Psoas muscle (tissue), 8 donors: ENCODE results near the gene GCNT4. TPM values are rescaled to one million over a fixed set of nuclear protein-coding genes. Genes with fewer than 3 reads are reported as not detected.
A peak's percentile ranks its signal among the peaks of the same experiment; 100 is the strongest.

Source experiments
- ATAC-seq, 4 donors: fragments of 200-7000 bp; cut with Tn5 transposase; one replicate each; pipeline ENCODE4 v1.9.1; 2020; ENCODE audit warnings: moderate library complexity in 3 of 4, mild to moderate bottlenecking in 2 of 4
- DNase-seq, 2 donors: peaks; one replicate each; pipeline ENCODE4 v3.0.0-alpha.2; 2020
- H3K27ac ChIP-seq: fragments of 200-600 bp; one replicate; pipeline ENCODE4 v1.8.0; 2022
- H3K27me3 ChIP-seq, 3 donors: fragments of 200-600 bp in 1 of 3; one replicate each; pipeline versions ENCODE4 v1.6.1 to v1.8.0; 2013 to 2022; ENCODE audit warnings: low read length in 2 of 3, mild to moderate bottlenecking in 2 of 3, moderate library complexity in 1 of 3; ENCODE audit not compliant: insufficient read depth in 3 of 3
- H3K36me3 ChIP-seq, 2 donors: fragments of 200-600 bp in 1 of 2; one replicate each; pipeline versions ENCODE4 v1.6.1 to v1.8.0; 2013 to 2022; ENCODE audit warnings: low read depth in 1 of 2, mild to moderate bottlenecking in 1 of 2, moderate library complexity in 1 of 2; ENCODE audit not compliant: insufficient read depth in 1 of 2
- H3K4me1 ChIP-seq: fragments of 200-600 bp; one replicate; pipeline ENCODE4 v1.8.0; 2022
- H3K4me3 ChIP-seq: fragments of 200-600 bp; one replicate; pipeline ENCODE4 v1.8.0; 2022; ENCODE audit warnings: mild to moderate bottlenecking
- H3K9me3 ChIP-seq: fragments of 200-600 bp; one replicate; pipeline ENCODE4 v1.8.0; 2022
- WGBS, 3 donors: extraction: QIAGEN DNeasy Blood & Tissue Kit; methylation state at CpG; one replicate each; pipeline versions ENCODE4 v1.1.6 to v1.1.7; 2013; 5-methylcytosine and 5-hydroxymethylcytosine counted together
- intact Hi-C, 2 donors: fragments of 100-400 bp; cut with DNase I; formaldehyde crosslinking; loops; one replicate each; pipeline versions ENCODE4 v1.11.0 to v1.14.2; 2022
- polyA plus RNA-seq, 3 donors: library from polyadenylated mRNA; stranded (reverse); fragments of 200-250 nt; gene quantifications; one replicate each; pipeline ENCODE4 v1.2.3, GENCODE V29; 2013
- total RNA-seq, 4 donors: library from RNA; stranded (reverse); fragmentation: NEBNext Ultra II Directional in 2 of 4; extraction: Animal tissue kit (Norgen Biotek cat#: 25700) in 2 of 4; gene quantifications; one replicate each; pipeline versions ENCODE4 v1.2.1 to v1.2.4, GENCODE V29; 2021 to 2023
- TF ChIP-seq, protein P1 (sequence below): fragments of 200-600 bp; IDR thresholded peaks from one replicate; pipeline ENCODE4 v1.8.0; 2022; ENCODE audit warnings: antibody characterized with exemption
- donor health status: healthy with polysubstance abuse.
- donor health status: DM: no; HTN: no; CAD: no; lungs with moderate emphysema.
- donor health status: Bipolar disorder and iron deficiency.
- donor health status: healthy.
- donor health status: DM: yes; HTN: yes; CAD: no.
- donor health status: DM: no; HTN: no; CAD: no.
- donor health status: DM: no; HTN: no; CAD: no.
- donor health status: DM: yes; HTN: yes; CAD: no.

The GCNT4 gene
- total and polyA plus RNA-seq, 7 donors: 0.65 to 3.5 (median 1.5) TPM

DNA sequence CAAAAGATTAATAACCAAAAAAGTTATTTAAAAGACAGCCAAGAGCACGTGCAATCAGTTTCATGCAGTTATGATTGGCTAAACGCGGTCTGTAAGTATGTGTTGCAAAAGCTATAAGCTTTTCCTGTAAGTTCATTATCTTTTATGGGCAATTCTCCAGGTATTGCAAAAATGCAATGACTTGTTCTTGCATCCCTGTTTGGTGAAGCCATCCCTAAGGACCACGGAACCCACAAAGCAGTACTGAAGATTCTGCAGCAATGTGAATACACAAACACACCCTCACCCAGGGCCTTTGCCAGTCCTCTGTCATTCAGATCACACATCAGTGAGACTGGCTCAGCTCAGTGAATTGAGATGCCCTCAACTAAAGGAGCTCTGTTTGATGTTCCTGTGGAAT is 11.4 kb downstream of the GCNT4 start:
- TF ChIP-seq, protein P1, sequence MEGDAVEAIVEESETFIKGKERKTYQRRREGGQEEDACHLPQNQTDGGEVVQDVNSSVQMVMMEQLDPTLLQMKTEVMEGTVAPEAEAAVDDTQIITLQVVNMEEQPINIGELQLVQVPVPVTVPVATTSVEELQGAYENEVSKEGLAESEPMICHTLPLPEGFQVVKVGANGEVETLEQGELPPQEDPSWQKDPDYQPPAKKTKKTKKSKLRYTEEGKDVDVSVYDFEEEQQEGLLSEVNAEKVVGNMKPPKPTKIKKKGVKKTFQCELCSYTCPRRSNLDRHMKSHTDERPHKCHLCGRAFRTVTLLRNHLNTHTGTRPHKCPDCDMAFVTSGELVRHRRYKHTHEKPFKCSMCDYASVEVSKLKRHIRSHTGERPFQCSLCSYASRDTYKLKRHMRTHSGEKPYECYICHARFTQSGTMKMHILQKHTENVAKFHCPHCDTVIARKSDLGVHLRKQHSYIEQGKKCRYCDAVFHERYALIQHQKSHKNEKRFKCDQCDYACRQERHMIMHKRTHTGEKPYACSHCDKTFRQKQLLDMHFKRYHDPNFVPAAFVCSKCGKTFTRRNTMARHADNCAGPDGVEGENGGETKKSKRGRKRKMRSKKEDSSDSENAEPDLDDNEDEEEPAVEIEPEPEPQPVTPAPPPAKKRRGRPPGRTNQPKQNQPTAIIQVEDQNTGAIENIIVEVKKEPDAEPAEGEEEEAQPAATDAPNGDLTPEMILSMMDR: no peak
- no peaks in the 10 kb centered on the region for H3K27me3 ChIP-seq
- 46 to 68% (median 67%) methylated on average over 4 of the region's 4 CpGs for WGBS, 3 donors
- no peak overlapping the region for H3K27ac ChIP-seq
- no peaks in the 10 kb centered on the region for H3K9me3 ChIP-seq
- peaks cover 0 to 8% of the 10 kb centered on the region in 2 donors for H3K36me3 ChIP-seq
- ATAC-seq: no peak
- H3K4me1 ChIP-seq: no peaks in the 10 kb centered on the region
- intact Hi-C loops: loop anchor here (10.0 kb wide), 1 partner anchor 224 kb away; no protein-coding TSS in a partner anchor
- DNase-seq: no peak
- no peak overlapping the region for H3K4me3 ChIP-seq

DNA sequence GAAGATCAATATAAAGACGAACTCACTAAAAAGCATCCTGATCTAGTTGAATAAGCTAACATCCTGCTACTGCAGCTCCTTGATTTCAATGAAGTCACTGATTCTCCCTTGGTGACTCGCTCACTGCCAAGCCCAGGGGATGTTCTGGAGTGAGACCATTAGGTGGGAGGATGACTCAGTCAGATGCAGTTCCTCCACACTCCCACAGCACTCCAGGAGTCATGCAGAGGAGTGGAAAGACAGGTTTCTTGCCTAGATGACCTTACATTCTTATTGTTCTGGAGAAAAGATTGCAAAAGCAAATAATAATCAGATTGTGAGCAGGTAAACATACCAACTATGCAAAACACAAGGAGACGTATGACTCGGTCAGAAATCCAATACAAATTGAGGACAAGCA is 15.3 kb downstream of the GCNT4 start:
- no peak for DNase-seq
- intact Hi-C loops: no loop called here
- Histone ChIP-seq H3K27me3 (no peaks in the 10 kb centered on the region), H3K9me3 (no peaks in the 10 kb centered on the region), H3K36me3 (no peaks in the 10 kb centered on the region), H3K27ac (no peak overlapping the region), H3K4me1 (no peaks in the 10 kb centered on the region), H3K4me3 (no peak overlapping the region)
- peak in 1 of 4 donors; percentile 35 for ATAC-seq
- TF ChIP-seq, protein P1: no peak
- WGBS, 3 donors: 85 to 89% (median 88%) methylated on average over 4 of the region's 4 CpGs

DNA sequence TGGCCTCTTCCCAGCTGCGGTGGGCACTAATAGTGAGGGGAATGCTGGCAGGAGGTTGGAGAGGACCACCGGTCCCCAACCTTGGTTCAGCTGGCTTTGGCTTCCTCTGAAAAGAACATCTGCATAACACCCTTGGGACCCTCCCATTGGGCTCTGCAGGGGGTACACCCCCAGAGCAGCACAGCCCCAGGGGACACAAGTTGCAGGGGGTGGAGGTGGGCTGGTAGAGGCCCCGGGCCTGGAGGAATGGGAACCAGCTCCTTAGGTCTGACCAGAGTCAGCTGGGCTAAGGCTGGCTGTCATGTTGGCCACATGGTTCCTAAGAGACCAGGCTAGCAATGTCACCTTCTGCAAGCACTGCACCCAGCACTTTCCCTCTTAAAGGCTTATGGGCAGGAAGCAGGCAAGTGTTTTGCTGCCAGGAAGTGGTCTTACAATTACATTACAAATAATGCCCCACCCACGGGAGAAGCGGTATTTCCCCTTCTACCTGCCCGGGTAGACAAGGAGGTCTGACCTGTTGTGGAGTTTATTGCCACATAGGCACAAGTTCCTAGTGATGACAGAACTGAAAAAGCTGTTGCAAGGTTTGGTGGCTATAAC is 18.1 kb downstream of the GCNT4 start:
- Histone ChIP-seq H3K4me3 (no peak overlapping the region), H3K9me3 (no peaks in the 10 kb centered on the region), H3K36me3 (no peaks in the 10 kb centered on the region), H3K27ac (no peak overlapping the region), H3K27me3 (no peaks in the 10 kb centered on the region), H3K4me1 (no peaks in the 10 kb centered on the region)
- no peak for DNase-seq
- ATAC-seq: no peak
- TF ChIP-seq, protein P1: no peak
- intact Hi-C loops: no loop called here
- 78 to 82% (median 81%) methylated on average over 6 of the region's 6 CpGs for WGBS, 3 donors

DNA sequence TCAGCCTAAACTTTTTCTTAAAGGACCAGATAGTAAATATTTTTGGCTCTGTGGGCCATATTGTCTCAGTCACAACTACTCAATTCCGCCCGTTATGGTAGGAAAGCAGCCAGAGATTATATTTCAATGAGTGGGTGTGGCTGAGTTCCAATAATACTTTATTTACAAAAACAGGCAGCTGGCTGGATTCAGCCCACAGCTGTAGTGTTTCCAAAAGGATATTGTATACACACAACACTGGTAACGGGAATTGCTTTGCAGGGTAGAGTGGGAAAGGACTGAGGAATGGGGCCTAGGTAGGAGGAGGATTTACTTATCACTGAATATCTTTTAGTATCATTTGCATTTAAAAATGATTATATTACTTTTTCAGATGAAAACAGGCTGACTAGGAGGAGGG is 21.0 kb downstream of the GCNT4 start:
- no peaks in the 10 kb centered on the region for H3K27me3 ChIP-seq
- TF ChIP-seq, protein P1: no peak
- no peak for DNase-seq
- intact Hi-C loops: no loop called here
- no peaks in the 10 kb centered on the region for H3K9me3 ChIP-seq
- no peak overlapping the region for H3K27ac ChIP-seq
- no peak overlapping the region for H3K4me3 ChIP-seq
- ATAC-seq: no peak
- 26 to 31% (median 28%) methylated on average over 3 of the region's 3 CpGs for whole genome bisulfite sequencing, 3 donors
- no peaks in the 10 kb centered on the region for H3K4me1 ChIP-seq
- no peaks in the 10 kb centered on the region for H3K36me3 ChIP-seq

DNA sequence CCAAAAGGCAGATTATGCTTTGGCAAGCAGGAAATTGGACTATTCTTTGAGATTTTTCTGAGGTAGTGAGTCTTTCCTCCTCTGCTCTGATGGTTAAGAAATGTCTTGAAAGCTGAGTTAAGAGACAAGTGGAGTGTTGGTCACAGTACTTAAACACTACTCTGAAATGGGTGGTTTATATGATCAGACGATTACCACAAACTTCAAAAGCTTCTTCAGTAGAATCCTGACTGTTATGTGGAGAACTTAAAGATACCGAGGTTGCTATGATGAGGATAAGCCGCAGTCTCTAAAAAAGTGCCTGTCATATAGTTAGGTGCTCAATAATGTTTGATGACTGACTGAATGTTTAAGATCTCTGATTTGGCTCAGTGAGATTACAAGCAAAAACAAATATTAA is 24.3 kb downstream of the GCNT4 start:
- Histone ChIP-seq H3K4me3 (no peak overlapping the region), H3K4me1 (no peaks in the 10 kb centered on the region), H3K36me3 (no peaks in the 10 kb centered on the region), H3K27ac (no peak overlapping the region), H3K9me3 (no peaks in the 10 kb centered on the region), H3K27me3 (no peaks in the 10 kb centered on the region)
- intact Hi-C loops: no loop called here
- 85 to 89% (median 87%) methylated on average over 3 of the region's 3 CpGs for WGBS, 3 donors
- DNase-seq (no peak), ATAC-seq (no peak)
- TF ChIP-seq, protein P1: no peak
